K562 (cell line): Measurements from ENCODE around the gene RAB3C. TPM values are rescaled to one million over a fixed set of nuclear protein-coding genes. Genes with fewer than 3 reads are reported as not detected.

ENCODE experiments used
- ATAC-seq: fragments of 200-7000 bp; cut with Tn5 transposase; 3 replicates; pipeline ENCODE4 v1.9.1; 2020; ENCODE audit warnings: moderate library complexity
- BruUV-seq: library from RNA; stranded (reverse); fragments of 400-500 nt; replicated peaks from 2 replicates; lab custom pipeline; 2021; lab: Mats Ljungman, UMichigan
- CTCF ChIA-PET: fragments of 300-600 bp; formaldehyde crosslinking; extraction: SDS; loops from one replicate; lab custom pipeline; 2021; ENCODE audit warnings: low intra/inter-chr PET ratio; lab: Yijun Ruan, JAX
- POLR2A ChIA-PET: fragments of 300-600, 350-650 bp; sonication (Branson Sonifier 250); formaldehyde crosslinking; extraction: SDS; loops from one replicate; lab custom pipeline; 2021; ENCODE audit warnings: antibody characterized with exemption, inconsistent platforms; lab: Yijun Ruan, JAX
- DNase-seq, 4 experiments: peaks; one replicate each; pipeline versions ENCODE4 v3.0.0 to v3.0.0-alpha.2; 2011 to 2018; ENCODE audit warnings: low spot score in 3 of 4, mixed read lengths in 3 of 4; ENCODE audit errors: extremely low read depth in 1 of 4
- FAIRE-seq: peaks from 2 replicates; lab custom pipeline; 2011; peaks lifted over from hg19 to GRCh38; lab: Jason Lieb, UNC
- H2AFZ ChIP-seq: 2 replicates; pipeline ENCODE4 v1.6.0; 2011; ENCODE audit warnings: low read depth, low read length, control low read depth, inconsistent platforms
- H3K27ac ChIP-seq: fragments of 200-600 bp; 3 replicates; pipeline ENCODE4 v1.8.0; 2011; ENCODE audit warnings: low read depth, mild to moderate bottlenecking, control low read depth, inconsistent platforms, low read length, moderate library complexity, mixed read lengths; ENCODE audit errors: extremely low read depth
- H3K27me3 ChIP-seq, 2 experiments: fragments of 300-600 bp in 1 of 2; 2 replicates in 1 of 2; 3 replicates in 1 of 2; pipeline versions ENCODE4 v1.6.0 to v1.8.0; 2011; ENCODE audit warnings: inconsistent platforms in 2 of 2, low read length in 2 of 2, mild to moderate bottlenecking in 1 of 2, mixed read lengths in 1 of 2, moderate library complexity in 1 of 2; ENCODE audit not compliant: control insufficient read depth in 2 of 2, insufficient read depth in 2 of 2
- H3K36me3 ChIP-seq: fragments of 300-600 bp; 3 replicates; pipeline ENCODE4 v1.8.0; 2011; ENCODE audit warnings: mild to moderate bottlenecking, low read length, inconsistent platforms; ENCODE audit not compliant: control insufficient read depth, insufficient read depth
- H3K4me1 ChIP-seq, 2 experiments: fragments of 200-600 bp in 1 of 2; replicated peaks in 1 of 2; 2 replicates in 1 of 2; 3 replicates in 1 of 2; pipeline versions ENCODE4 v1.5.1 to v1.8.0; 2011; ENCODE audit warnings: inconsistent platforms in 2 of 2, low read length in 2 of 2, mild to moderate bottlenecking in 1 of 2, mixed read lengths in 1 of 2, moderate library complexity in 1 of 2; ENCODE audit not compliant: control insufficient read depth in 2 of 2, insufficient read depth in 2 of 2
- H3K4me2 ChIP-seq: 2 replicates; pipeline ENCODE4 v1.6.1; 2011; ENCODE audit warnings: low read length, control low read depth, inconsistent platforms, mixed read lengths; ENCODE audit not compliant: insufficient read depth
- H3K4me3 ChIP-seq: fragments of 200-600 bp; sonication (generic), shearing (Covaris generic); 2 replicates; pipeline ENCODE4 v1.5.1; 2016; ENCODE audit warnings: control low read depth, inconsistent platforms
- H3K79me2 ChIP-seq: fragments of 200-600 bp; 3 replicates; pipeline ENCODE4 v1.8.0; 2011; ENCODE audit warnings: low read length, inconsistent platforms; ENCODE audit not compliant: control insufficient read depth, insufficient read depth
- H3K9ac ChIP-seq, 2 experiments: 2 replicates each; pipeline versions ENCODE4 v1.6.0 to v1.6.1; 2011; ENCODE audit warnings: low read depth in 2 of 2, low read length in 2 of 2, control low read depth in 1 of 2, inconsistent platforms in 1 of 2, mild to moderate bottlenecking in 1 of 2, mixed read lengths in 1 of 2; ENCODE audit not compliant: insufficient read depth in 1 of 2
- H3K9me1 ChIP-seq: one replicate; pipeline ENCODE4 v1.6.0; 2011; ENCODE audit warnings: inconsistent platforms, mild to moderate bottlenecking, low read length, moderate library complexity; ENCODE audit not compliant: control insufficient read depth, insufficient read depth
- H3K9me3 ChIP-seq: replicated peaks from 2 replicates; pipeline ENCODE4 v1.5.1; 2011; ENCODE audit warnings: low read depth, low read length, inconsistent platforms; ENCODE audit not compliant: control insufficient read depth, insufficient read depth
- H4K20me1 ChIP-seq: replicated peaks from 2 replicates; pipeline ENCODE4 v1.6.1; 2011; ENCODE audit warnings: low read length, inconsistent platforms, mixed read lengths; ENCODE audit not compliant: control insufficient read depth, insufficient read depth
- BRCA1 ChIP-seq, 2 experiments: fragments of 450-650 bp in 1 of 2; sonication (generic) in 1 of 2; formaldehyde crosslinking in 1 of 2; IDR thresholded peaks; 2 replicates each; pipeline versions ENCODE4 v1.5.0 to v1.6.1; 2017 to 2020; ENCODE audit warnings: mild to moderate bottlenecking in 1 of 2, missing genetic modification reagents in 1 of 2
- CTCFL ChIP-seq: IDR thresholded peaks from 2 replicates; pipeline ENCODE4 v1.6.1; 2011; ENCODE audit warnings: borderline replicate concordance, low read depth, mild to moderate bottlenecking, moderate library complexity, low read length; ENCODE audit not compliant: insufficient read depth, poor library complexity, severe bottlenecking
- EHMT2 ChIP-seq: fragments of 450-650 bp; IDR thresholded peaks from 2 replicates; pipeline ENCODE4 v1.6.1; 2018; ENCODE audit warnings: antibody characterized with exemption
- ETV1 ChIP-seq: fragments of 450-650 bp; conservative IDR thresholded peaks from 2 replicates; pipeline ENCODE4 v1.6.1; 2016; ENCODE audit warnings: missing genetic modification characterization, control low read depth, low read depth, missing compliant biosample characterization
- EWSR1 ChIP-seq: fragments of 450-650 bp; IDR thresholded peaks from 2 replicates; pipeline ENCODE4 v1.6.1; 2018; ENCODE audit warnings: borderline replicate concordance, mild to moderate bottlenecking, low read depth, moderate library complexity; ENCODE audit not compliant: partially characterized antibody
- HCFC1 ChIP-seq: IDR thresholded peaks from 2 replicates; pipeline ENCODE4 v1.6.1; 2012; ENCODE audit warnings: low read depth, low read length, improper control_type of control experiment
- HMG20A ChIP-seq: fragments of 450-650 bp; formaldehyde crosslinking; conservative IDR thresholded peaks from 2 replicates; pipeline ENCODE4 v1.4.0; 2020; ENCODE audit warnings: mild to moderate bottlenecking, mixed read lengths
- HMGN3 ChIP-seq: IDR thresholded peaks from 2 replicates; pipeline ENCODE4 v1.6.1; 2011; ENCODE audit warnings: borderline replicate concordance, low read depth, mild to moderate bottlenecking, mixed read lengths, low read length; ENCODE audit not compliant: insufficient read length; ENCODE audit errors: extremely low read depth
- NR1H2 ChIP-seq: sonication (generic); formaldehyde crosslinking; IDR thresholded peaks from 2 replicates; pipeline ENCODE4 v1.4.0; 2020; ENCODE audit warnings: mild to moderate bottlenecking, missing genetic modification reagents
- NR2C2 ChIP-seq, 2 experiments: fragments of 200-800 bp in 1 of 2; sonication (Bioruptor generic) in 1 of 2; sonication (generic) in 1 of 2; formaldehyde crosslinking in 1 of 2; IDR thresholded peaks; 2 replicates each; pipeline versions ENCODE4 v1.6.1 to v1.8.0; 2016 to 2022; ENCODE audit warnings: mild to moderate bottlenecking in 1 of 2, missing compliant biosample characterization in 1 of 2, missing genetic modification characterization in 1 of 2, missing genetic modification reagents in 1 of 2
- RBM39 ChIP-seq: fragments of 200-400 bp; formaldehyde crosslinking; optimal IDR thresholded peaks from 2 replicates; pipeline ENCODE3; 2018; ENCODE audit warnings: low read depth, low read length
- TAF7 ChIP-seq: fragments of 450-650 bp; IDR thresholded peaks from 2 replicates; pipeline ENCODE4 v1.6.1; 2016; ENCODE audit warnings: missing genetic modification characterization, missing compliant biosample characterization
- ZFP1 ChIP-seq: fragments of 450-650 bp; formaldehyde crosslinking; IDR thresholded peaks from 2 replicates; pipeline ENCODE4 v1.4.0; 2020; ENCODE audit warnings: mild to moderate bottlenecking, mixed read lengths
- ZNF134 ChIP-seq: fragments of 250-450 bp; sonication (Bioruptor Pico); conservative IDR thresholded peaks from 2 replicates; pipeline ENCODE4 v1.4.0; 2020
- ZNF696 ChIP-seq: fragments of 250-450 bp; sonication (Bioruptor Pico); conservative IDR thresholded peaks from 2 replicates; pipeline ENCODE4 v1.4.0; 2020; ENCODE audit warnings: mild to moderate bottlenecking, moderate library complexity
- WGBS: fragments of 100-300 bp; shearing (Covaris generic); methylation state at CpG from one replicate; pipeline ENCODE4 v1.1.6; 2016; ENCODE audit warnings: low coverage, mixed read lengths; ENCODE audit not compliant: insufficient coverage; ENCODE audit errors: missing lambda C conversion rate; 5-methylcytosine and 5-hydroxymethylcytosine counted together
- in situ Hi-C: fragments of 300-500 bp; cut with MboI; formaldehyde crosslinking; loops from 4 replicates; pipeline ENCODE4 v1.15.0; 2018; ENCODE audit warnings: inconsistent platforms, mixed read lengths
- intact Hi-C: fragments of 100-400 bp; cut with micrococcal nuclease; formaldehyde crosslinking; loops from 2 replicates; pipeline ENCODE4 v1.14.2; 2022
- polyA plus RNA-seq, 8 experiments: library from polyadenylated mRNA; depleted of rRNA in 4 of 8; stranded (reverse) in 5 of 8; unstranded in 3 of 8; fragments of >200 nt; fragmentation: Nextera tagmentation in 2 of 8; fragmentation: Illumina TruSeq in 1 of 8; extraction: Ambion mirVana in 2 of 8; extraction: Trizol in 1 of 8; gene quantifications; 2 replicates each; pipeline versions ENCODE4 v1.2.1 to v1.2.3, GENCODE V29; 2011 to 2014; ENCODE audit warnings: inconsistent platforms in 1 of 8, missing spikeins in 1 of 8
- total RNA-seq, 7 experiments: library from RNA; depleted of rRNA in 6 of 7; stranded (reverse); fragments of >200 nt in 6 of 7; fragmentation: Illumina TruSeq in 2 of 7; extraction: Trizol in 2 of 7; gene quantifications; 2 replicates each; pipeline versions ENCODE4 v1.2.1 to v1.2.3, GENCODE V29; 2011 to 2021; ENCODE audit warnings: low replicate concordance in 1 of 7

The RAB3C gene
- total and polyA plus RNA-seq, 9 of the 15 experiments (the other 6 are each of a cell fraction or from before 2014, with no cell fraction given), result not detected

DNA sequence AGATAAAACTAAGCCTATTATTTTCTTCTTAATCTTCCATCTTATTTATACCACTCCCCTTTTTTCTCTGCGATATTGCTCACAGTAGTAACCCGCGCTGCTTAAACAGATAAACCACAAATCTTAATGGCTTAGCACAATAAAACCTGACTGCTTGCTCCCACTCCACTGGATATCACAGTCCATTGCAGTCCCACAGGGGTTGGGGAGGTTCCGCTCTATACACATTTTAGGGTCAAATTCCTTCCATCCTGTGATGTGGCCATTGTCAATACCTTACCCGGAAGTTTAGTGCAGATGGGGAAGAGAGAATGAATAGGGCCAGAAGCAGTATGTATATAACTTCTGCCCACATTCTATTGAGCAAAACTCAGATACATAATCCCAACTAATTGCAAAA lies 193.7 kb downstream of the RAB3C start:
- Histone ChIP-seq H3K4me2 (no peak overlapping the region), H3K79me2 (no peaks in the 10 kb centered on the region), H3K27ac (no peak overlapping the region), H3K27me3 (no peaks in the 10 kb centered on the region), H3K4me1 (no peaks in the 10 kb centered on the region), H3K9me1 (no peaks in the 10 kb centered on the region), H3K4me3 (no peak overlapping the region), H3K9me3 (no peaks in the 10 kb centered on the region), H3K36me3 (no peaks in the 10 kb centered on the region), H3K9ac (no peak overlapping the region), H2AFZ (no peak overlapping the region), H4K20me1 (no peaks in the 10 kb centered on the region)
- WGBS, result 0% methylated on average over 5 of the region's 5 CpGs
- no TSS peak for BruUV-seq
- ChIA-PET CTCF (no interaction called here), POLR2A (no interaction called here)
- intact Hi-C loops, result no loop called here
- DNase-seq, result no peak
- in situ Hi-C loops, result no loop called here
- ATAC-seq, result no peak
- no peak for FAIRE-seq
- no peak for TF ChIP-seq ZNF134
- no peak for TF ChIP-seq NR1H2 (CRISPR knock-in tag)
- no peak for TF ChIP-seq NR2C2 (CRISPR knock-in tag; IDR thresholded peaks at IDR 0.05)
- no peak for TF ChIP-seq NR2C2 (tag; IDR thresholded peaks at IDR 0.05)
- TF ChIP-seq HMG20A (CRISPR knock-in tag), result no peak
- no peak for TF ChIP-seq HMGN3
- TF ChIP-seq CTCFL, result no peak
- no peak for TF ChIP-seq EWSR1
- TF ChIP-seq EHMT2, result no peak
- no peak for TF ChIP-seq BRCA1 (IDR thresholded peaks at IDR 0.05)
- no peak for TF ChIP-seq BRCA1 (CRISPR knock-in tag; IDR thresholded peaks at IDR 0.05)
- TF ChIP-seq RBM39, result no peak
- no peak for TF ChIP-seq ZNF696 (CRISPR knock-in tag)
- TF ChIP-seq ZFP1 (CRISPR knock-in tag), result no peak
- no peak for TF ChIP-seq TAF7
- TF ChIP-seq ETV1 (tag), result no peak
- no peak for TF ChIP-seq HCFC1
